ENCODE results near the gene UBE2L3.

GRCh38 chr22:21624880-21625791, 57.6 kb downstream of the UBE2L3 start:
- TF ChIP-seq CTCF (IDR thresholded peaks at IDR 0.05; ENCODE audit: low read length): no peak
- TF ChIP-seq EZH2 (optimal IDR thresholded peaks at IDR 0.05; ENCODE audit: low read depth, low read length): no peak

Measured in MM.1S (cell line).